Thyroid gland (tissue), 4 donors: ENCODE measurements around the gene ERMARD. TPM values are rescaled to one million over a fixed set of nuclear protein-coding genes. Genes with fewer than 3 reads are reported as not detected.

Source experiments
- DNase-seq, 2 donors: peaks; one replicate each; pipeline ENCODE4 v3.0.0-alpha.2; 2019
- H3K27ac ChIP-seq, 3 donors: fragments of 200-600 bp; sonication (generic); 1 replicate in 2 of 3; 2 replicates in 1 of 3; pipeline ENCODE4 v1.5.1; 2016 to 2019; ENCODE audit warnings: mild to moderate bottlenecking in 1 of 3, moderate library complexity in 1 of 3
- H3K27me3 ChIP-seq: fragments of 200-600 bp; sonication (generic); one replicate; pipeline ENCODE4 v1.5.1; 2019
- H3K36me3 ChIP-seq, 2 donors: fragments of 200-600 bp; sonication (generic); one replicate each; pipeline ENCODE4 v1.5.1; 2016 to 2019
- H3K4me1 ChIP-seq, 2 donors: fragments of 200-600 bp; sonication (generic); one replicate each; pipeline ENCODE4 v1.5.1; 2017 to 2019
- H3K4me3 ChIP-seq, 3 donors: fragments of 200-600 bp; sonication (generic); replicated peaks in 1 of 3; 1 replicate in 2 of 3; 2 replicates in 1 of 3; pipeline ENCODE4 v1.5.1; 2016; ENCODE audit warnings: mild to moderate bottlenecking in 1 of 3
- H3K9me3 ChIP-seq: fragments of 200-600 bp; sonication (generic); one replicate; pipeline ENCODE4 v1.5.1; 2017
- POLR2A ChIP-seq, 2 donors: fragments of 450-650 bp; IDR thresholded peaks; one replicate each; pipeline ENCODE4 v1.6.1; 2017; ENCODE audit warnings: antibody characterized with exemption in 2 of 2, mild to moderate bottlenecking in 2 of 2, moderate library complexity in 1 of 2
- WGBS, 2 donors: methylation state at CpG; one replicate each; pipeline ENCODE4 v1.1.5; 2017; 5-methylcytosine and 5-hydroxymethylcytosine counted together
- intact Hi-C: fragments of 100-400 bp; cut with DNase I; formaldehyde crosslinking; loops from one replicate; pipeline ENCODE4 v1.15.1; 2023
- total RNA-seq, 4 donors: library from RNA; depleted of rRNA; stranded (reverse); fragments of >200 nt; gene quantifications; one replicate each; pipeline ENCODE4 v1.2.3, GENCODE V29; 2016
- TF ChIP-seq, protein P1 (sequence below), 6 experiments: fragments of 200-600 bp in 3 of 6; fragments of 450-650 bp in 3 of 6; sonication (generic) in 3 of 6; IDR thresholded peaks; one replicate each; pipeline ENCODE4 v1.5.1; 2016 to 2019; ENCODE audit warnings: antibody characterized with exemption in 6 of 6, mild to moderate bottlenecking in 2 of 6, inconsistent platforms in 1 of 6, moderate library complexity in 1 of 6

ERMARD gene
- total RNA-seq, 4 donors from 2014 or later: 29.4 to 49.8 (median 32.0) TPM

DNA sequence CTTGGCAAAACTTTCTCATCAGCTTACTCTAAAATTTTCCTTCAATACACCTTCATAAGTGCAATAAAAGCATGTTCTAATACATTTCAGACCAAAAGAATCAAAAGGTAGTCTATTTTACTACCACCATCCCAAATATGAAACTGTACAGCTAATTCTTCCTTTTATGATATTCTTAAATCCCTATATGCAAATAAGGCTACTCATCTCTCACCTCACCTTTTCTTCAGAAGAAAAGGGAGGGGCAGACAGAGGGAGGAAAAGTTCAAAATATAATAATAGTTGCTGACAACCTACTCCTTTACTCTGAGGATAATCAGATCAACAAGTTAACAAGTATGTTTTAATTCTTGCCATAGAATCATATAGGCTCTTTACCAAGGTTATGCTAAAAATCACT, 42.1 kb upstream of the ERMARD start:
- peaks cover 0 to under 1% of the 10 kb centered on the region in 2 donors for H3K4me1 ChIP-seq
- no peak overlapping the region for H3K27ac ChIP-seq
- no peaks in the 10 kb centered on the region for H3K27me3 ChIP-seq
- no peaks in the 10 kb centered on the region for H3K9me3 ChIP-seq
- no peak for DNase-seq
- no peak overlapping the region for H3K4me3 ChIP-seq
- TF ChIP-seq, protein P1, sequence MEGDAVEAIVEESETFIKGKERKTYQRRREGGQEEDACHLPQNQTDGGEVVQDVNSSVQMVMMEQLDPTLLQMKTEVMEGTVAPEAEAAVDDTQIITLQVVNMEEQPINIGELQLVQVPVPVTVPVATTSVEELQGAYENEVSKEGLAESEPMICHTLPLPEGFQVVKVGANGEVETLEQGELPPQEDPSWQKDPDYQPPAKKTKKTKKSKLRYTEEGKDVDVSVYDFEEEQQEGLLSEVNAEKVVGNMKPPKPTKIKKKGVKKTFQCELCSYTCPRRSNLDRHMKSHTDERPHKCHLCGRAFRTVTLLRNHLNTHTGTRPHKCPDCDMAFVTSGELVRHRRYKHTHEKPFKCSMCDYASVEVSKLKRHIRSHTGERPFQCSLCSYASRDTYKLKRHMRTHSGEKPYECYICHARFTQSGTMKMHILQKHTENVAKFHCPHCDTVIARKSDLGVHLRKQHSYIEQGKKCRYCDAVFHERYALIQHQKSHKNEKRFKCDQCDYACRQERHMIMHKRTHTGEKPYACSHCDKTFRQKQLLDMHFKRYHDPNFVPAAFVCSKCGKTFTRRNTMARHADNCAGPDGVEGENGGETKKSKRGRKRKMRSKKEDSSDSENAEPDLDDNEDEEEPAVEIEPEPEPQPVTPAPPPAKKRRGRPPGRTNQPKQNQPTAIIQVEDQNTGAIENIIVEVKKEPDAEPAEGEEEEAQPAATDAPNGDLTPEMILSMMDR (IDR thresholded peaks at IDR 0.05): no peak
- TF ChIP-seq POLR2A (IDR thresholded peaks at IDR 0.05): no peak
- H3K36me3 ChIP-seq: peaks cover 17 to 29% of the 10 kb centered on the region in 2 donors
- intact Hi-C loops: loop anchor here (10.0 kb wide), 1 partner anchor 46 kb away; the partner anchor contains the start of genes DYNLT2 and ERMARD

DNA sequence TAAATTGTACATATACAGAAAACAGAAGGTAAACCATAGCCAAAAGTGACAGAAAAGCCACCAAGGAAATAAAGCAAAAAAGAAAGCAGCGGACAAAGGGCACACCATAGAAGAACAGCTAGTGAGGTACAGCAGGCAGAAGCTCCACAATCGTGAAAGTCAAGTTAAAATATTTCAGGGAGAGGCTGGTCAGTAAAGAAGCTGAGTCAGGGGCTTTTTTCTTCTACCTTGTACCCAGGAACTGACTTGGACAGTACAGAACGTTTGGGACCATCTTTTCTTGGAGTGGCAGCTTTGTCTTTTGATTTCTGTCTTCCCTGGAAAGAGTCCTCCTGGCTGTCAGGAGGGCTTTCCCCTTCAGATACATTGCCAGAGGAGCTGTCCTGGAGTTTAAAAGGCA, 41.4 kb upstream of the ERMARD start:
- no peak for TF ChIP-seq POLR2A (IDR thresholded peaks at IDR 0.05)
- TF ChIP-seq, protein P1 (IDR thresholded peaks at IDR 0.05): no peak
- no peaks in the 10 kb centered on the region for H3K4me1 ChIP-seq
- no peak overlapping the region for H3K27ac ChIP-seq
- no peaks in the 10 kb centered on the region for H3K9me3 ChIP-seq
- no peaks in the 10 kb centered on the region for H3K27me3 ChIP-seq
- intact Hi-C loops: no loop called here
- H3K36me3 ChIP-seq: peaks cover 22 to 36% of the 10 kb centered on the region in 2 donors
- 83 to 87% methylated on average over 3 of the region's 3 CpGs for WGBS, 2 donors
- no peak for DNase-seq
- no peak overlapping the region for H3K4me3 ChIP-seq

DNA sequence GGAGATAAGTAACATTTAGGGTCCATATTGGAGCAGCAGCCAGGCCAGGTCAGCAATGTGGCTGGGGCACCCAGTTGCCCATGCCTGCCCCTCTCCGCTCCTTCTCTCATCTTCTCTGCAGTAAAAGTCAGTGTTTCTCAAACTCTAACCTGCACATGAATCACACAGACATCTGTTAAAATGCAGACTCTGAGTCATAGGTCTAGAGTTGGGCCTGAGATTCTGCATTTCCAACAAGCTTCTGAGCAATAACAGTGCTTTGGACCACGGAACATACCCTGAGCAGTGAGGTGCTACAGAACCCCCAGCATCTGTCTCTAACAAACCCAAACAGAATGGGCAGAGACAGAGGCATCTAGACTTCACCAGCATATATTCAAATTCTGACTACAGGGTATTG, 37.2 kb upstream of the ERMARD start:
- Histone ChIP-seq H3K9me3 (no peaks in the 10 kb centered on the region), H3K4me3 (no peak overlapping the region), H3K36me3 (peaks cover 33 to 51% of the 10 kb centered on the region in 2 donors), H3K27ac (no peak overlapping the region), H3K27me3 (no peaks in the 10 kb centered on the region), H3K4me1 (no peaks in the 10 kb centered on the region)
- WGBS, 2 donors: 94 to 100% methylated on average over 2 of the region's 2 CpGs
- DNase-seq: no peak
- TF ChIP-seq POLR2A (IDR thresholded peaks at IDR 0.05): no peak
- TF ChIP-seq, protein P1 (IDR thresholded peaks at IDR 0.05): no peak
- intact Hi-C loops: no loop called here

DNA sequence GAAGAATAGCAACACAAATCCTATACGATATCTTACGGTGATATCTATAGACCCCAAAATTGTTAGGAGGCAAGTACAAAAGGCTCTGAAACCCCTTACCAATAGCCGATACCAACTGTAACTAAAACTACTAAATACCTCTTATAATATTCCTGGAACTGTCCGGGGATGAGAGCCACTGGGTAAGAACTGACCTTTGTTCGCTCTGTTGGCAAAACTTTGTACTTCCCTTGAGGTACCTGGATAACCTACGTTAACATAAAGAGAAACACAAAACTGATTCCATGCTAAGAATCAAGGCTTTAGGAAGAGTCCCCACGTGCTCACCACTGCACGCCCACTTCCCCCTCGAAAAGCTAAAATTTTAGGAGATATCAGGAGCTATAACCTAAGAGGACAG, 36.8 kb upstream of the ERMARD start:
- H3K9me3 ChIP-seq: no peaks in the 10 kb centered on the region
- no peaks in the 10 kb centered on the region for H3K27me3 ChIP-seq
- no peak for TF ChIP-seq POLR2A (IDR thresholded peaks at IDR 0.05)
- TF ChIP-seq, protein P1 (IDR thresholded peaks at IDR 0.05): no peak
- DNase-seq: no peak
- no peaks in the 10 kb centered on the region for H3K4me1 ChIP-seq
- intact Hi-C loops: no loop called here
- no peak overlapping the region for H3K4me3 ChIP-seq
- H3K36me3 ChIP-seq: peaks cover 33 to 50% of the 10 kb centered on the region in 2 donors
- H3K27ac ChIP-seq: no peak overlapping the region
- WGBS, 2 donors: 96 to 98% methylated on average over 9 of the region's 9 CpGs

DNA sequence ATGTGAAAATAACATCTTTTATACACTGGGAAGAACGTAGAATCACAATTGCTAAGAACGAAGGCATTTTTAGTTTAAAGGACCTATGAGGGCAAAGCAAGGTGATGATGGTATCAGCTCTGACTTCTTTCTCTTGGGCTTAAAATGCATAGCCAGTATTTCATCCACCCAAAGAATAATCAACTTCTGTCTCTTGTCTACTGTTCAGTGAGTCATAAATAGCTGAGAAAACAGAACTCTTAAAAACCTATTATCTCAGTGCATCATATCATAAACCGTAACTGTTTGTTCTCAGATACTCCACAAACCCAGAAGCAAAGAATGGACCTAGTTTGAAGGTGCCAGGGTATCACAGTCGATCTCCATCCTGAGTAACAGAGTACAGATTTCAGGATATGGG, 32.3 kb upstream of the ERMARD start:
- TF ChIP-seq, protein P1 (IDR thresholded peaks at IDR 0.05): no peak
- no peak for TF ChIP-seq POLR2A (IDR thresholded peaks at IDR 0.05)
- intact Hi-C loops: no loop called here
- no peak for DNase-seq
- peaks cover 17 to 26% of the 10 kb centered on the region in 2 donors for H3K36me3 ChIP-seq
- H3K27me3 ChIP-seq: no peaks in the 10 kb centered on the region
- no peak overlapping the region for H3K4me3 ChIP-seq
- WGBS, 2 donors: 92 to 94% methylated on average over 4 of the region's 4 CpGs
- no peaks in the 10 kb centered on the region for H3K9me3 ChIP-seq
- H3K27ac ChIP-seq: no peak overlapping the region
- H3K4me1 ChIP-seq: peaks cover 12 to 16% of the 10 kb centered on the region in 2 donors
